ENCODE data around the gene COL18A1.

COL18A1 gene

DNA sequence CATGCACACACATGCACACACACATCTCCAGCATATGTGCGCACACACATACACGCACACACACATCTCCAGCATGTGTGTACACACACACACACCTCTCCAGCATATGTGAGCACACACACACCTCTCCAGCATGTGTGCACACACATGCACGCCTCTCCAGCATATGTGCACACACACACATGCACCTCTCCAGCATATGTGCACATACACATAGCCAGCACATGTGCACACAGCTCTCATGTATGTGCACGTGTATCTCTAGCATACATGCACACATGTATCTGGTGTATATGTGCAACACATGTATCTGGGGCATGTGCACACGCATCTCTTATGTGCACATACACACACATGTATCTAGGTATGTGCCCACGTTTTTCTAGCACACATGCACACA, 79.4 kb downstream of the COL18A1 start:
- Histone ChIP-seq H3K9me3 (ENCODE audit: control insufficient read depth, insufficient read depth, low read length) (no peaks in the 10 kb centered on the region), H3K9ac (ENCODE audit: low read depth, low read length) (no peak overlapping the region), H3K4me3 (ENCODE audit: low read depth, low read length) (no peak overlapping the region), H3K27ac (ENCODE audit: low read depth, low read length) (no peak overlapping the region), H3K4me1 (ENCODE audit: control insufficient read depth, insufficient read depth, low read length) (peaks cover 12% of the 10 kb centered on the region; the same call in 1 of the 2 replicates), H3K27me3 (ENCODE audit: control insufficient read depth, insufficient read depth, low read length) (no peaks in the 10 kb centered on the region), H3K36me3 (ENCODE audit: control insufficient read depth, insufficient read depth, low read length) (peaks cover 73% of the 10 kb centered on the region)

- Histone ChIP-seq H3K27me3 (ENCODE audit: control insufficient read depth, insufficient read depth, low read length) (no peaks in the 10 kb centered on the region), H3K36me3 (ENCODE audit: control insufficient read depth, insufficient read depth, low read length) (peaks cover 68% of the 10 kb centered on the region), H3K9me3 (ENCODE audit: control insufficient read depth, insufficient read depth, low read length) (no peaks in the 10 kb centered on the region), H3K4me3 (ENCODE audit: low read depth, low read length) (no peak overlapping the region), H3K4me1 (ENCODE audit: control insufficient read depth, insufficient read depth, low read length) (peaks cover 15% of the 10 kb centered on the region; the same call in 1 of the 2 replicates), H3K27ac (ENCODE audit: low read depth, low read length) (no peak overlapping the region), H3K9ac (ENCODE audit: low read depth, low read length) (no peak overlapping the region)
Observed at GRCh38 chr21:45485686-45486442, 80.9 kb downstream of the COL18A1 start.

DNA sequence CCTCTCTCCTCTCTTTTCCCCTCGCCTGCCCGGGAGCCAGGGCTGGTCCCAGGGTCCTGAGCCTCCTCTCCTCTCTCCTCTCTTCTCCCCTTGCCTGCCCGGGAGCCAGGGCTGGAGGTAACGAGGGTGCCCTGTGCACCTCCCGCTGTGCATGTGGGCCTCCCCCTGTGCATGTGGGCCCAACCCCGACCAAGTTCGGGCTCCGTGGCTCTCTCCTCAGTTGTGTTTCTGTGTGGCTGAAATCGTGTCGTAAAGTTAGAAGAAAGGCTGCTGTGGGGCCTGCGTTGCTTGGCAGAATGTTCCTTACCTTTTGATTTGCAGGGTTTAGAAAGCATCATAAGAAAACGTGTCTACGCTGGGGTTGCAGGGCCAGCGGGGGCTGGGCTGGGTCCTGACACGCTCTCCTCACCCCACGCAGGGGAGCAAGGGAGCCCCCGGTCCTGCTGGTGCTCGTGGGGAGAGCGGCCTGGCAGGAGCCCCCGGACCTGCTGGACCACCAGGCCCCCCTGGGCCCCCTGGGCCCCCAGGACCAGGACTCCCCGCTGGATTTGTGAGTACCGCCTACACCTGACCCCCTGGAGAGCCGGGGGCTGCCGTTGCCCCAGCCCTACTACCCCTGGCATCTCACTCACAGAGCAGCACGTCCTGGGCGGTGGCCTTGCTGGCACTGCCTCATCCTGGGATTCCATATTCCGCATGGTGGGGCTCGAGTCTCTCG, 81.6 kb downstream of the COL18A1 start:
- H3K27me3 ChIP-seq (ENCODE audit: control insufficient read depth, insufficient read depth, low read length), result no peaks in the 10 kb centered on the region
- no peak overlapping the region for H3K9ac ChIP-seq (ENCODE audit: low read depth, low read length)
- no peak overlapping the region for H3K27ac ChIP-seq (ENCODE audit: low read depth, low read length)
- H3K36me3 ChIP-seq (ENCODE audit: control insufficient read depth, insufficient read depth, low read length), result peaks cover 66% of the 10 kb centered on the region
- no peak overlapping the region for H3K4me3 ChIP-seq (ENCODE audit: low read depth, low read length)
- H3K9me3 ChIP-seq (ENCODE audit: control insufficient read depth, insufficient read depth, low read length), result no peaks in the 10 kb centered on the region
- peaks cover 15% of the 10 kb centered on the region; the same call in 1 of the 2 replicates for H3K4me1 ChIP-seq (ENCODE audit: control insufficient read depth, insufficient read depth, low read length)

GRCh38 chr21:45487161-45487806, 82.3 kb downstream of the COL18A1 start:
- H3K9ac ChIP-seq (ENCODE audit: low read depth, low read length), result no peak overlapping the region
- H3K27ac ChIP-seq (ENCODE audit: low read depth, low read length), result no peak overlapping the region
- no peak overlapping the region for H3K4me3 ChIP-seq (ENCODE audit: low read depth, low read length)
- H3K36me3 ChIP-seq (ENCODE audit: control insufficient read depth, insufficient read depth, low read length), result peaks cover 66% of the 10 kb centered on the region
- H3K4me1 ChIP-seq (ENCODE audit: control insufficient read depth, insufficient read depth, low read length), result peaks cover 15% of the 10 kb centered on the region; the same call in 1 of the 2 replicates
- H3K27me3 ChIP-seq (ENCODE audit: control insufficient read depth, insufficient read depth, low read length), result no peaks in the 10 kb centered on the region
- H3K9me3 ChIP-seq (ENCODE audit: control insufficient read depth, insufficient read depth, low read length), result no peaks in the 10 kb centered on the region

DNA sequence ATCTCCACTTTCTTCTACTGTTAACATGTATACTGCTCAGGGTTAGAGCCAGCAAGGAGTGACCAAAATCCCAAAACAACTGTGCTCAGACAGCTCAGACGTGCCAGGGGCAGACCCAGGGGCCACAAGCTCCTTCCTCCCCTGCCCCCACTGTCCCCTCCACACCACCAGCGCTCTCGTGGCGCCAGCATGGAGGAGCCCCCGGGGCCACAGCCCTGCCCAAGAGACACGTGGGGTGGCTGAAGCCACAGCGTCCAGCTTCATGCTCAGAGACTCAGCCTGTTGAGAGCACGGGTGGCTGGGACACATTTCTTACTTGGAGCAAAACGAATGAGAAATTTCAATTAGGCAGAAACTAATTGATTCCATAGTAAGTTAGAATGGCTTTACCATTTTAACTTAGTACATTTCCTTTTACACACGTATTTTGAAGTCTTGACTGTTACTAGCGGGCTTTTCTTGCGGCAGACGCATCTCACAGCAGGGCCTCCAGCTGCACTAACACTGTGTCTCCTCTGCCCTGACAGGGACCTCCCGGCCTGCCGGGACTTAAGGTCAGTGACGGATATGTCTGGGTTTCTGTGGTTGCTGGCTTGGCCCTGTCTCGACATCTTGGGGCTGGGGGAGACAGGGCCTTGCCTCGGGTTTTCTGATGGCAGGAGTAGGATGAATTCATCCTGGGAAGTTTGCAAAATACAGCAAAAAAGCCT, 83.1 kb downstream of the COL18A1 start:
- Histone ChIP-seq H3K27ac (ENCODE audit: low read depth, low read length) (peak overlapping the region; percentile 27), H3K9ac (ENCODE audit: low read depth, low read length) (no peak overlapping the region), H3K9me3 (ENCODE audit: control insufficient read depth, insufficient read depth, low read length) (no peaks in the 10 kb centered on the region), H3K4me1 (ENCODE audit: control insufficient read depth, insufficient read depth, low read length) (peaks cover 15% of the 10 kb centered on the region; the same call in 1 of the 2 replicates), H3K27me3 (ENCODE audit: control insufficient read depth, insufficient read depth, low read length) (no peaks in the 10 kb centered on the region), H3K4me3 (ENCODE audit: low read depth, low read length) (no peak overlapping the region), H3K36me3 (ENCODE audit: control insufficient read depth, insufficient read depth, low read length) (peaks cover 66% of the 10 kb centered on the region)

- Histone ChIP-seq H3K9ac (ENCODE audit: low read depth, low read length) (no peak overlapping the region), H3K36me3 (ENCODE audit: control insufficient read depth, insufficient read depth, low read length) (peaks cover 66% of the 10 kb centered on the region), H3K9me3 (ENCODE audit: control insufficient read depth, insufficient read depth, low read length) (no peaks in the 10 kb centered on the region), H3K4me1 (ENCODE audit: control insufficient read depth, insufficient read depth, low read length) (peaks cover 15% of the 10 kb centered on the region; the same call in 1 of the 2 replicates), H3K27ac (ENCODE audit: low read depth, low read length) (peak overlapping the region; percentile 27), H3K4me3 (ENCODE audit: low read depth, low read length) (no peak overlapping the region), H3K27me3 (ENCODE audit: control insufficient read depth, insufficient read depth, low read length) (no peaks in the 10 kb centered on the region)
Observed at GRCh38 chr21:45488931-45489721, 84.2 kb downstream of the COL18A1 start.

GRCh38 chr21:45489722-45489982, 84.7 kb downstream of the COL18A1 start:
- Histone ChIP-seq H3K27ac (ENCODE audit: low read depth, low read length) (peak overlapping the region; percentile 10), H3K4me3 (ENCODE audit: low read depth, low read length) (no peak overlapping the region), H3K36me3 (ENCODE audit: control insufficient read depth, insufficient read depth, low read length) (peaks cover 66% of the 10 kb centered on the region), H3K9ac (ENCODE audit: low read depth, low read length) (no peak overlapping the region), H3K9me3 (ENCODE audit: control insufficient read depth, insufficient read depth, low read length) (no peaks in the 10 kb centered on the region), H3K4me1 (ENCODE audit: control insufficient read depth, insufficient read depth, low read length) (peaks cover 15% of the 10 kb centered on the region; the same call in 1 of the 2 replicates), H3K27me3 (ENCODE audit: control insufficient read depth, insufficient read depth, low read length) (no peaks in the 10 kb centered on the region)

GRCh38 chr21:45490049-45490731, 85.2 kb downstream of the COL18A1 start:
- Histone ChIP-seq H3K9me3 (ENCODE audit: control insufficient read depth, insufficient read depth, low read length) (no peaks in the 10 kb centered on the region), H3K27me3 (ENCODE audit: control insufficient read depth, insufficient read depth, low read length) (no peaks in the 10 kb centered on the region), H3K4me3 (ENCODE audit: low read depth, low read length) (no peak overlapping the region), H3K9ac (ENCODE audit: low read depth, low read length) (no peak overlapping the region), H3K4me1 (ENCODE audit: control insufficient read depth, insufficient read depth, low read length) (peaks cover 15% of the 10 kb centered on the region; the same call in 1 of the 2 replicates), H3K27ac (ENCODE audit: low read depth, low read length) (no peak overlapping the region), H3K36me3 (ENCODE audit: control insufficient read depth, insufficient read depth, low read length) (peaks cover 68% of the 10 kb centered on the region)

DNA sequence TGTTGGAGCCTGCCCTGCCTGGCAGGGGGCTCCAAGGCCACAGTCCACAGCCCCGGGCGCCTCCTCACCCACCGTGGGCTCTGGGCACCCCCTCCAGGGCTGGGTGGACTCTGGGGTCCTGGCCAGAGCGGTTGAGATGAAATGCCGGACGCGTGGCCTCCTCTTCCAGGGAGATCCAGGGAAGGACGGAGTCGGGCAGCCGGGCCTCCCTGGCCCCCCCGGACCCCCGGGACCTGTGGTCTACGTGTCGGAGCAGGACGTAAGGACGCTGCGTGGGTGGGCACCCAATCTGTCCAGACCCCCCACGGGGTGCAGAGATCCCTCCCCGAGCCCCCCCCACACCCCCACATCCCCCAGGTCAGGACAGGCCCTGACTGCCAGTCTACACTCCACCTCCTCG, 86.1 kb downstream of the COL18A1 start:
- no peak overlapping the region for H3K9ac ChIP-seq (ENCODE audit: low read depth, low read length)
- H3K36me3 ChIP-seq (ENCODE audit: control insufficient read depth, insufficient read depth, low read length), result peaks cover 77% of the 10 kb centered on the region
- H3K27ac ChIP-seq (ENCODE audit: low read depth, low read length), result no peak overlapping the region
- peaks cover 15% of the 10 kb centered on the region; the same call in 1 of the 2 replicates for H3K4me1 ChIP-seq (ENCODE audit: control insufficient read depth, insufficient read depth, low read length)
- no peaks in the 10 kb centered on the region for H3K9me3 ChIP-seq (ENCODE audit: control insufficient read depth, insufficient read depth, low read length)
- no peaks in the 10 kb centered on the region for H3K27me3 ChIP-seq (ENCODE audit: control insufficient read depth, insufficient read depth, low read length)
- H3K4me3 ChIP-seq (ENCODE audit: low read depth, low read length), result no peak overlapping the region

DNA sequence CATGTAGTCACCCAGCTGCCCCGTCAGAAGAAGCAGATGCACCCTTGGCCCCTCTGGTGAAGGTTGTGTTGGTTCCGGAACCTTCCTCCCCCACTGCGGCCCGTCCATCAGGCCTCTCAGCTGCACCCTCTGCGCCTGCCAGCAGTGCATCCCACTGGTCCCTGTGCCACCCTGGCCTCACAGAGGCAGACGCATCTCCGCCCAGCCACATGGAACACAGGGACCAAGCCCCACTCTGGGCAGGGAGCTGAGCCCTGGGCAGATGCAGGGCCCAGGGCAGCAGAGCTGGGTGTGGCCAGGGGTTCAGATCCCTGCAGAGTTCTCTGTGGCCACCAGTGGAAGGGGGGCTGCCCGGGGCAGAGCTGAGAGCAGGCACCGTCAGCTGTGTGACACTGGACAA, 86.7 kb downstream of the COL18A1 start:
- Histone ChIP-seq H3K36me3 (ENCODE audit: control insufficient read depth, insufficient read depth, low read length) (peaks cover 80% of the 10 kb centered on the region), H3K4me3 (ENCODE audit: low read depth, low read length) (no peak overlapping the region), H3K27me3 (ENCODE audit: control insufficient read depth, insufficient read depth, low read length) (no peaks in the 10 kb centered on the region), H3K27ac (ENCODE audit: low read depth, low read length) (no peak overlapping the region), H3K9ac (ENCODE audit: low read depth, low read length) (no peak overlapping the region), H3K9me3 (ENCODE audit: control insufficient read depth, insufficient read depth, low read length) (no peaks in the 10 kb centered on the region), H3K4me1 (ENCODE audit: control insufficient read depth, insufficient read depth, low read length) (peaks cover 15% of the 10 kb centered on the region; the same call in 1 of the 2 replicates)
